HG02642 (cell line): Measurements from ENCODE around the gene PYM1.

ENCODE experiments used
- ATAC-seq: cut with Tn5 transposase; IDR thresholded peaks from one replicate; pipeline ENCODE4 v1.9.1; 2021; ENCODE audit warnings: mild to moderate bottlenecking; ENCODE audit not compliant: unreplicated experiment, poor library complexity

PYM1 gene

DNA sequence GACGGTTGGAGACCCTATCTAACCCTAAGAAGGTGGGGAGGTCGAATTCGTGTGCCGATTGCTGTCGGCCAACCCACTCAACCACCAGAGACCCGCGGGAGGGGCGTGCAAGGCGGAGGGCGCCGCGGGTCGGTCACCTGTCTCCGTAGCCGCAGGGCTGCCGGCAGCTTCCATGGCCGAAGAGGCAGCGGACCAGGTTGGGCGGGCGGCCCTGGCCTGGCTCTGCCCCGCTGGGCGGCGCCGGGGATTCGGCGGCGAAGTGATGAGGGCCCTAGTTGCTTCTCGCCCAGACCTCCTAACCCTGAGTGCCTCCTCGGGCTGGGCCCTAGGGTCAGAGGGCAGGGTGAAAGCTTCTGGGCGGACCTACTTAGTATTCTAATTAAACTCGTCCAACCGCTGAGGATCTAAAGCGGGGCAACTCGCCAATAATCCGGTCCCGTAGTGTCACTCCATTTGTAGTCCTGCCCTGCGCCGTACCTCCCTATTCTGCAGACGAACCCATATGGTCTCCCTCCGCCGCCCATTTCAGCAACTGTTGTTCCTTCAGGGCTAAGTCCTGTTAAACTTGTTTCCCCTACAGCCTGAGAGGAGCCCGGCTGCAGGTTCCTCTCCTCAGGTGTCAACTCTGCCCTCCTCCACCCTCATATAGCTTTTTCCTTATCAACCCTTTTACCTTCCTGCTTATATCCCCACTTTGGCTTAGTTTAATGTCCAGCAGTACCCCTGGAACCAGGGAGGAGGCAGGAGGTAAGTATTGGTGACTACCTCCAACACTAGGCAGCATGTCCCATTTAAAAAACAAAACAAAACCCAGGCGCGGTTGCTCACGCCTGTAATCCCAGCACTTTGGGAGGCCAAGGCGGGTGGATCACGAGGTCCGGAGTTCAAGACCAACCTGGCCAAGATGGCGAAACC is at the start of gene PYM1:
Gene PYM1 (minus strand): TSS at position 307 of the 915 bp plus-strand sequence. CDS start 133 bp downstream, at position 174.
- peak; percentile 44 for ATAC-seq

DNA sequence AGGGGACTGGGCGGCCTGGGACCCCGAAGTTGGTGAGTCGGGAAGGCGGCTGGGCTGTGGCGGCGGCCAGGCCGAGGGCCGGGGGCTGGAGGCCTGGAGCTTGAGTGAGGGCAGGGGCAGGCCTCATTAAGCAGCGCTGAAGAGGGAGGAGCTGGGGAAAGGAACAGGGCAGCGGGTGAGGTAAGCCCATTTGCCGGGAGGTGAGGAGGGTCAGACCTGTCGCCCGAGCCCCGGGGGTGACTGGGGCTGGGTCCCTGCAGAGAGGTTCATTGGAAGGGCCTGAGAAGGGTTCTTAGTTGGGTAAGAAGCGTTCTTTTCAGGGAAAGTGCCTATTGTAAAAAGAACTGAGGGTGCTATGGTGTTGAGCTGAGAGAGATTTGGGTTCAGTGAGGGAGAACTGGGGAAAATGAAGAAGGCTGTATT is 46.6 kb upstream of the PYM1 start:
- ATAC-seq: peak; percentile 15

DNA sequence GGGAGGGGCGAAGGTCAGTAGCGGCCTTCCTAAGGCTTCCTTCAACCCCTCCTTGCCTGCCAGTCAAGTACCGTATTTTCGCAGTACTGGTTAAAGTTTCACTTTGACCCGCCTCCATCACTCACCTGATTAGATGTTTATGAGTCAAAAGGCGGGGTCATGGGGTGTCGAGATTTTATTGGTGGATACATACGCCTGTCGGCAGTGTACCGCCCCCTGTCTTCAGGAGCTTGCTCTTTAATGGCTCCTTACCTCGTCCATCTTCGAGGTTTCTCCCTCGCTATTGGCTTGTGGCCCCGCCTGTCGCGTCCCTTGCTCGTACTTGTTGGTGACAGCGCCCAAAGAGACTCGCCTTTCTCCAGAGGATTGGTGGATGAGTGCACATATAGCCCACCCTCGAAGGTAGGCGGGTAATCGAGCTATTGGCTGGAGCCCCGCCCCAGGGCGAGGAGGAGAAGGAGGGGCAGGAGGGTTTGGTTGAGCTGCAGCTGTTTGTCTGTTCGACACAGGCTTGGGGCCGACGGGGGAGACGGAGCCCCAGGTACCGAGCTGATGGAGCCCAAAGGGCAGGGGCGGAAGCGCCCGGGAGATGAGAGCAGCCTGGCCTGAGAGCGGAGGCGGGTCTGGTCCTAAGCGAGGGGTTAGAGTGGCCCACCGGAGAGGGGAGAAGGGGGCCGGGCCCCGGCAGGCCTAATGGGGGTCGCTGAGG is 46.1 kb upstream of the PYM1 start, which contains the start of gene RAB5B:
Gene RAB5B (plus strand): TSS at position 480 of the 709 bp plus-strand sequence. CDS start 12,883 bp downstream, outside the sequence.
- peak; percentile 91 for ATAC-seq

DNA sequence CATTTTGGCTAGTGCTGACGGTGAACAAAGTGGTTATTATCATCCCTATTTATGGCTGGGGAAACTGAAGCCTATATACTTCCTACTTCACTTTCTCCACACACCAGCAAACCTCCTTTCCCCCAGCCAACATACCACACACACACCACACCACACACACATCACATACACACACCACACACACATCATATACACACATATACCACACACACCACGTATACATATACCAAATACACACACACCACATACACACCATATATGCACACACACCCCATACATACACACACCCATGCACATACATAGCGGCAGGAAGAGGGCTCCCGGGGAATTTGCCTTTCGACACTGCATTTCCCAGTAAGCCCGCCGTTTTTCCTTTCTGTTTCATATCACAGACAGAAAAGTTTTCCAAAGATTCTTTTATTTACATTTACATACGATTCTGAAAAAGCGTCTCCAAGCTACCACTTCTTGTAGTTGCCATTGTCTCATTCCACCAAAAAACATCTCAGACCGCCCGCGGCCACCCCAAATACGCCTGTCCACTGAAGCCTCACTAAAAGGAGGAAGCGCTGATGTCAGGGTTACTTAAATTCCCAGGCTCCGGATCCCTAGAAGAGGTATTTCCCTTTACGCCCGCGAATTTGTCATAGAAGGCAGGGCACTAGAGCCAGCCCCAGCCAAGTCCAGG is 45.4 kb upstream of the PYM1 start:
- no peak for ATAC-seq

DNA sequence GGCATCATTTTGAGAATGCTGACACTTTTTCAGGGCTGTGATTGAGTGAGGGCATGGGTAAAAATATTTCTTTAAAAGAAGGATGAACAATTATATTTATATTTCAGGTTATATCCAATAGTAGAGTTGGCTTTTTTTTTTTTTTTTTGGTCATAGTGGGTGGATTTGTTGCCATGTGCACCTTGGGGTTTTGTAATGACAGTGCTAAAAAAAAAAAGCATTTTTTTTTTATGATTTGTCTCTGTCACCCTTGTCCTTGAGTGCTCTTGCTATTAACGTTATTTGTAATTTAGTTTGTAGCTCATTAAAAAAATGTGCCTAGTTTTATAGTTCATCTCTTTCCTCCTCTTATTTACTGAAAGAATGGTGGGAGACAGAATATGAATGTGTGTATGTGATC is 44.8 kb upstream of the PYM1 start:
- no peak for ATAC-seq

DNA sequence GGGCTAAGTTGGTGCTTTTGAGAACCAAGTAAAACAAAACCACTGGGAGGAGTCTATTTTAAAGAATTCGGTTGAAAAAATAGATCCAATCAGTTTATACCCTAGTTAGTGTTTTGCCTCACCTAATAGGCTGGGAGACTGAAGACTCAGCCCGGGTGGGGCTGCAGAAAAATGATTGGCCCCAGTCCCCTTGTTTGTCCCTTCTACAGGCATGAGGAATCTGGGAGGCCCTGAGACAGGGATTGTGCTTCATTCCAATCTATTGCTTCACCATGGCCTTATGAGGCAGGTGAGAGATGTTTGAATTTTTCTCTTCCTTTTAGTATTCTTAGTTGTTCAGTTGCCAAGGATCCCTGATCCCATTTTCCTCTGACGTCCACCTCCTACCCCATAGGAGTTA is 44.3 kb upstream of the PYM1 start:
- ATAC-seq: no peak

DNA sequence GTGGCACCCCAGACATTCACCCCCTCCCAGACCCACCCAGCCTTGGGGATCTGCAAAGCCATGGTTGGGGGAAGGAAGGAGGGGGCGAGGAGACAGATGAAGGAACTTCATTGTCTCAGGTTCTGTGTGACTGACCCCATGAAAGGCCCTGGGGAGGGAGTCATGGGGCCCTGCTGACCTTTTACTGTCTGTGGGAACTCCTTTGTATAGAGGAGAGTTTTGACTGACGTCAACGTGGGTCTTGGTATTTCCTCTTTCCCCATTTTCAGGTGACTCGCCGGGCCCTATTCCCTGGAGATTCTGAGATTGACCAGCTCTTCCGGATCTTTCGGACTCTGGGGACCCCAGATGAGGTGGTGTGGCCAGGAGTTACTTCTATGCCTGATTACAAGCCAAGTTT is 43.1 kb upstream of the PYM1 start:
- ATAC-seq: no peak

DNA sequence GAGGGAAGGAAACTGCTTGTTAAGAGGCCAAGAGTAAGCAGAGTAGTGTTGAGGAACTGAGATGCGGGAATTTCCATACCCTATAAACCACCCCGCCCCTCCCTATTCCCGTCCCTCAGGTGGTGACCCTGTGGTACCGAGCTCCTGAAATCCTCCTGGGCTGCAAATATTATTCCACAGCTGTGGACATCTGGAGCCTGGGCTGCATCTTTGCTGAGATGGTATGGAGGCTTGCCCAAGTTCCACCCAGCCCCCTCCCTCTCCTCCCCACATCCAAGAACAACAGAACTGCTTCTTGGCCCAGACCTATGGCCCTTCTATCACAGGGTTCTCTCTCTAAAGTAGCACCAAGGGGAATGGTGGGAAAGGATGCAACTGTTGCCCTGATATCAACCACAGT is 41.7 kb upstream of the PYM1 start:
- no peak for ATAC-seq

DNA sequence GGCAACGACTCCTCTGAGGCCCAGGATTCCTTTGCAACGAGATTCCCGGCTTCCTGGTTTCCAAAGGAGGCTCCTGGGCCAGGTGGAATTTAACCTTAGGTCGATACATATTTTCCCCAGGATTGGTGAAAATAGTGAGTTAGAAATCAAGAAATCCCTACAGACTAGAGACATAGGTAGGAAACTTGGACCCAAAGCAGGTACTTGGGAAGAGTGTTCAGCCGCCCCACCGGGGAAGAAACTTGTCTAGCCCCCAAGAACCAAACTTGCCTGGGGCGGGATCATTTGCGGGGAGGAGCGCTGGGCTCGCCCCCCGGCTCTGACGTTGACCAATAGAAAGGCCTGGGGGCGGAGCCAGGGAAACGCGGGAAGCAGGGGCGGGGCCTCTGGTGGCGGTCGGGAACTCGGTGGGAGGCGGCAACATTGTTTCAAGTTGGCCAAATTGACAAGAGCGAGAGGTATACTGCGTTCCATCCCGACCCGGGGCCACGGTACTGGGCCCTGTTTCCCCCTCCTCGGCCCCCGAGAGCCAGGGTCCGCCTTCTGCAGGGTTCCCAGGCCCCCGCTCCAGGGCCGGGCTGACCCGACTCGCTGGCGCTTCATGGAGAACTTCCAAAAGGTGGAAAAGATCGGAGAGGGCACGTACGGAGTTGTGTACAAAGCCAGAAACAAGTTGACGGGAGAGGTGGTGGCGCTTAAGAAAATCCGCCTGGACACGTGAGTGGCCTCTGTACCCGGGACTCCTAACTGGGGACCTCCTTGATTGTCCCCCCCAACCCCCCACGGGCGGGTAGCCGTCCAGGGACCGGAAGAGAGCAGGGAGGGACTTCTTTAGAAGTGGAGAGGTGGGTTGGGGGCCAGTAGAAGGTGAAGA is 39.0 kb upstream of the PYM1 start, which contains the start of gene CDK2:
Gene CDK2 (plus strand): TSS at position 423 of the 874 bp plus-strand sequence. CDS start 179 bp downstream, at position 602.
- peak; percentile 94 for ATAC-seq

DNA sequence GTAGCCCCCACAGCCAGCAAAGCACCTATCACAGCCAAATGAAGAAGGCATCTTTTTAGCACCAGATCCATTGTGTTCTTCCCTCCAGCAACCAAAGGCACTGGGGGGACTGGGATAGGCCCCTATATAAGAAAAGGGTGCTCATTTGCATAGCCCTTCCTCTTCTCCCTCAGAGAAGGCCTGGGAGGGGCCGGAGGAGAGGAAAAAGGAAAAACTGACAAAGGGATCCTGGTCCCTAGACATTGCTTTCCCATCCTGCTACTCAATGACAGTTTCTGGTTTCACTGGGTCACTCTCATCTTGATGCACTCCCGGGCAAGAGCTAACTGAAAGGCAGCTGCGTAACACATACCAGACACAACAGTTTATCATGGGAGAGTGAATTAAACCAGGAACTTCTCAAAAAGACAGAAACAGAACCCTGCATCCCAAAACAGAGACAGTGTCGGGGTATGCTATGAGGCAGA is 38.3 kb upstream of the PYM1 start, which contains the start of gene PMEL:
Gene PMEL (minus strand): TSS at position 102 of the 467 bp plus-strand sequence. CDS start 31 bp downstream, at position 71.
- ATAC-seq: no peak

DNA sequence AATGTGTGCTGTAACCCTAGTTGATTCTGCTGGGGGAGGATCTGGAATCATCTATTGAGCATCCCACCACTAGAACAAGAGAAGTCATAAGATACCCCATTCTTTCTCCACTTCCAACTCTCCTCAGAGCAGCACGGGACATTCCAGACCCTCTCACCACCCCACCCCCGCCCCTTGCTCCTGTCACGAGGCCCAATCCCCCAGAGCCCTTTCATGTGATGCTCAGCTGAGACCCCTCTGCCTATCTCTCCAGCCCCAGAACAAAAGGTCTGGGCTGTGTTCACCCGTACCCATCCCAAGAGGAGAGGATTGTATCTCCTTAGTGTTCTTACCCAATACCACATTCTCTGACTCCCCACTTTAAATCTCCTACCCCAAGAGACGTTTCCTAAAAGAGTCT is 37.5 kb upstream of the PYM1 start:
- ATAC-seq: no peak

DNA sequence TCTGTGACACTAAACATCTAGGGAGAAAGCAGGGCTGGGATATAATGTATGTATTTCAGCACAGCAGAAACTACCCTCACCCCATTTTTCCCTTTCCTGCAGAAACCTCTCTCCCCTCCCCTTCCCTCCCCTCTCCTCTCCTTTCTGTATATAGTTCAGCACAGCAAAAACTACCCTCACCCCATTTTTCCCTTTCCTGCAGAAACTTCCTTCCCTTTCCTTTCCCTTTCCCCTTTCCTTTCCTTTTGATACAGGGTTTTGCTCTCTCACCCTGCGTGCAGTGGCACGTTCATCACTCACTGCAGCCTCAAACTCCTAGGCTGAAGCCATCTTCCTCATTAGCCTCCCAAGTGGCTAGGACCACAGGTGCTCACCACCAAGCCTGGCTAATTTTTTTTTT is 36.1 kb upstream of the PYM1 start:
- ATAC-seq: no peak

DNA sequence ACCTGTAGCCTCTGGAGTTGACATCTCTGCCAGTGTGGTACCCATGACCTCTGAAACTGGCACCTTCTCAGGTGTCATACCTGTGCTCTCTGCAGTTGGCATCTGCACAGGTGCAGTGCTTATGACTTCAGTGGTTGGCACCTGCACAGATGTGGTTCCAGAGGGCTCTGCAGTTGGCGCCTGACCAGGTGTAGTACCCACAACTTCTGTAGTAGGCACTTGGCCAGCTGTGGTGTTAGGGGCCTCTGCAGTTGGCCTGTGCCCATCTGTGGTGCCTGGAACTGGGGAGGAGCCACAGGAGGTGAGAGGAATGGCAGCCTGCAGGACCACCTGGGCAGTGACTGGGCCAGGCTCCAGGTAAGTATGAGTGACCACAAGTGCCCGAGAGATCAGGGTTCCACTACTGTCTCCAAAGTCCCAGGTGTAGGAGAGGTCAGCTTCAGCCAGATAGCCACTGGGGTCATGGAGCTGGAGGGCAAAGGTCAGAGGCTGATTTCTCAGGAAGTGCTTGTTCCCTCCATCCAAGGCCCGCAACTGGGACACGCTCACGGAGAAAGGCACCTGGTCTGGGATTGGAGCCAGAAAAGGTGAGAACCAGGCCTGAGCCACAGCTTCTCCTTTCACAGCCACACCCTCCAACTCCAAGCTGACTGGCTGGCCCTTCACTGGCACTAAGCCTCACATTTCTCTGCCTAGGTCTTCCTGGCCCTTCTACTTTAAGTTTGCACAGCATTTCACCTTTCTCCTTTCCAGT is 29.6 kb upstream of the PYM1 start:
- no peak for ATAC-seq

DNA sequence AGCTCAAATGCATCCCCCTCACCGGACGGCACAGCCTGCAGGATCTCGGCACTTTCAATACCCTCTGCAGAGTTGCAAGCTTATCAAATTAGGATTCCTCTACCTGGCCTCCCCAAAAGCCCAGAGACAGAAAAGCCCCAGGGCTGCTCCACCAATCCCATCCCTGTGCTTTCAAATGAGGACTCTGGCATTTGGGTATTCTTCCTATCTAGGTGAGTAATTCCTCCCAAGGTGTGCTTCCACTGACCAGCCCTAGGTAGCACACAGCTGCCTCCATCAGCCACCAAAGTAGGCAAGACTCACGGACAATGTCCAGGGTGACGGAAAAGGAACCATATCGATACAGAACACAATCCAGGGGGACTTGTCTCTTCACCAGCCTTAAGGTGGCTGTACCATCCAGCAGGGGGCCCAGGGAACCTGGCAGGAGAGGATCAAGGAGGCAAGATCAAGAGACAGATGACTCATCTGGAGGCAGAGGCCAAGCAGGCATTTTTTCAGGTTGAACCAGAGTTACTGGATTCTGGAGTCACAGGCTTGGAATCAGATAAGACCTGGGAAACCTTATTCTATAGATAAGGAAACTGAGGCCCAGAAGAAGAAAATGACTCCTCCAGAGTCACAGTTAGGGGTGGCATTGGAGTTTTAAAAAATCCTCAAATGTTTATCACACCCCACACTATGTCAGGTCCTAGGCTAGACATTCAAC is 28.3 kb upstream of the PYM1 start:
- no peak for ATAC-seq

DNA sequence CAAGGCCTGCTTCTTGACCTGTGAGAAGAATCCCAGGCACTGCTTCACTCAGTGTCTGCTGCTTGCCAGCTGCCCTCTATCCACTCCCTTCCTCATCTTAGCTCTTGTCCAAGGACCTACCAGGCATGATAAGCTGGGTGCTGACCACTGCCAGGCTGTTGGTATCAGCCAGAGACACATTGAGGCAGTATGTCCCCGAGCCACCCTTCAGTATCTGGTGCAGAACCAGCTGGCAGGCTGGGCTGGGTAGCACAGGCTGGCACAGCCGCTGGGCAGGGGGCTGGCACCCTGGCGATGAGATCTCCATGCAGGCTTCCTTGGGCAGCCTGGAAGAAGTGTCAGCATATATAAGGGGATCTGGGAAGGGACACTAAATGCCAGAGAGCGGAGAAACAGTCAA is 27.6 kb upstream of the PYM1 start:
- ATAC-seq: no peak

DNA sequence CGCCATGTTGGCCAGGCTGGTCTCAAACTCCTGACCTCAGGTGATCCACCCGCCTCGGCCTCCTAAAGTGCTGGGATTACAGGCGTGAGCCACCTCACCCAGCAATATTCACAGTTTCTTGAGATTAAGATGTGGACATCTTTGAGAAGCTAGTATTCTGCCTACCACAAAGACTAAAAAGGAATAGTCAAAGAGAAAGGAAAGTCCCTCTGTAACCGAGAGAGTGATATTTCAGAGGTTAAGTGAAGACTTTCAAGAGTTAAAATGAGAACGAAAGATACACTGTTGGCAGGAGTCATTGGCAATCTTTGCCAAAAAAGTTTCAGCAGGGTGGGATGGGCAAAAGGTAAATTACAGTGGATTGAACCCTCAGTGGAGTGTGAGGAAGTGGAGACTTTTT is 18.9 kb upstream of the PYM1 start:
- ATAC-seq: no peak

DNA sequence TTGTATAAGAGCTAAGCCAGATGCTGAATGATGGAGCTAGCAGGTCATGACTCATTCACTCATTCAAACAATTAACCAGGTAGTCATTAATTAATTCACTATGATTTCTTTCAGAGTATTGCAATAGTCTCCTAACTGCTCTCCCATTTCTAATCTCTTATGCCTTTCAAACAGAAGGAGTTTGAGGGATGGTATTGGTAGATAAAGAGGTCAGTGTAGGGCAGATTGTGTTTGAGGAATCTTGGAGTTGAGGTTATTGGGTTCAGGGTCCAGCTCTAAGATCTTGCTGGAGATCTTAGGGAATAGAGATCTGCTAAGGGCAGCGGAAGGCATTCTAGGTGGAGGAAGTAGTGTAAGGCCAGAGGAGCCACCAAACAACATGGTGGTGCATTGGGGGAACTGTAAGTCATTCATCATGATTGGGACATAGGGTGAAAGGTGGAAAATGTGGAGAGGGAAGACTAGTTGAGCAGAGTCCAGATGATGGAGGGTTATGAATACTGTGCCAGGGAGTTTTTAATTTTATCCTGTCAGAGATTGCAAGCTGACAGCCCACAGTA is 15.0 kb upstream of the PYM1 start:
- ATAC-seq: no peak

DNA sequence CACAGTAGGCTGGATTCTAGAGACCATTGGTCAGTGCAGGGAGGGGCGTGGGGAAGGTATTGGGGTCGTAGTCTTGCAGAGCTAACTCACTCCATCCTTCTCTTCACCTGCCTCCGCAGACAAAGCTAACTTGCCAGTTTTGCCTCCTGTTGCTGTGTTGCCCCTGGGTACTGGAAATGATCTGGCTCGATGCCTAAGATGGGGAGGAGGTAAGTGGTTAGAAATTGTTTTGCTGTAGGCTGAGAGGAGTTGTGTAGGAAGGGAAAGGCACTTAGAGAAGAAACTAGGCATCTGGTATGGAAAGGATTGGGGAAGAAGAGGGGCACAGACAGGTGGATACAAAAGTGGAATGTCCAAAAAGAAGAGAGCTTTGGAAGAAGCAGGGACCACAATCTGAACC is 14.4 kb upstream of the PYM1 start:
- ATAC-seq: no peak
